HFF-Myc (cell line): ENCODE results near the gene DOCK9.

Experiments
- DNase-seq: peaks from one replicate; pipeline ENCODE4 v3.0.0-alpha.2; 2011; ENCODE audit warnings: low read depth; ENCODE audit errors: extremely low read depth
- H3K4me3 ChIP-seq: replicated peaks from 2 replicates; pipeline ENCODE4 v1.5.1; 2011; ENCODE audit warnings: low read depth, mild to moderate bottlenecking, control low read depth, low read length
- TF ChIP-seq, protein P1 (sequence below): IDR thresholded peaks from 2 replicates; pipeline ENCODE4 v1.5.1; 2012; ENCODE audit warnings: mild to moderate bottlenecking, low read depth, low read length, control low read depth; ENCODE audit errors: missing control alignments

The DOCK9 gene

DNA sequence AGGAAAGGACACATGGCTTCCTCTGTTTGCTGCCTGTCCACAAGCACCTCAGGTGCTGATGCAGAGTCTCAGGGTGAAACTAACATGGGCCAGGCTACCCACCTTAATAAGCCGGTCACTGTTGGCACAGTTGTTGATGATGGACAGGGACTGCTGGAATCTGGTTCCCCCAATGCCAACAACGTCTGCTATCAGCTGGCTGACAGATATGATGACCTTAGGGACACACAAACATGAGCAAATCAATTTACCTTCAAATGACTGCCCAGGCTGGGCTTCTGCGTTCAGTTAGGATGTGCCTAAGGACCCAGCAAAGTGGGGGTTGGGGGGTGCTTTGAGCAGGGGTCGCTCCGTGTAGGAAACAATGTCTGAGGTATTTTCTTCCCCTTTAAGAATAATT is 148.3 kb downstream of the DOCK9 start:
- DNase-seq = no peak
- TF ChIP-seq, protein P1, sequence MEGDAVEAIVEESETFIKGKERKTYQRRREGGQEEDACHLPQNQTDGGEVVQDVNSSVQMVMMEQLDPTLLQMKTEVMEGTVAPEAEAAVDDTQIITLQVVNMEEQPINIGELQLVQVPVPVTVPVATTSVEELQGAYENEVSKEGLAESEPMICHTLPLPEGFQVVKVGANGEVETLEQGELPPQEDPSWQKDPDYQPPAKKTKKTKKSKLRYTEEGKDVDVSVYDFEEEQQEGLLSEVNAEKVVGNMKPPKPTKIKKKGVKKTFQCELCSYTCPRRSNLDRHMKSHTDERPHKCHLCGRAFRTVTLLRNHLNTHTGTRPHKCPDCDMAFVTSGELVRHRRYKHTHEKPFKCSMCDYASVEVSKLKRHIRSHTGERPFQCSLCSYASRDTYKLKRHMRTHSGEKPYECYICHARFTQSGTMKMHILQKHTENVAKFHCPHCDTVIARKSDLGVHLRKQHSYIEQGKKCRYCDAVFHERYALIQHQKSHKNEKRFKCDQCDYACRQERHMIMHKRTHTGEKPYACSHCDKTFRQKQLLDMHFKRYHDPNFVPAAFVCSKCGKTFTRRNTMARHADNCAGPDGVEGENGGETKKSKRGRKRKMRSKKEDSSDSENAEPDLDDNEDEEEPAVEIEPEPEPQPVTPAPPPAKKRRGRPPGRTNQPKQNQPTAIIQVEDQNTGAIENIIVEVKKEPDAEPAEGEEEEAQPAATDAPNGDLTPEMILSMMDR = no peak
- no peak overlapping the region for H3K4me3 ChIP-seq

DNA sequence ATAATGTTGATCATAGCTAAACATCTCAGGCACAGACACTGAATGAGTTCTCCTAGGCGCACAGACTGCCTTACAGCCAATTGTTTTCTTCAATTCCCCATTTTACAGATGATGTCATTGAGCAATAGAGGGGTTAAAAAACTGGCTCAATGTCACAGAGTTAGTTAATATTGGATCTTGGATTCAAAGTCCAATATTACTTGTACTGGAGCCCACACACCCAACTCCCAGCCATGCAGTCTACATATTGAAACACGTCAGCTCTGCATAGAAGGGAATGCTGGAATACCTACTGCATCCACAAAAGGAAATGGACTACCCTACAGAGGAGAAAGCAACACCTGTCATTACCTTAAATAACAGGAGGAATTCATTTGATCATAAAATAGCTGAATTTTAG is 149.2 kb downstream of the DOCK9 start:
- H3K4me3 ChIP-seq = no peak overlapping the region
- TF ChIP-seq, protein P1 = no peak
- no peak for DNase-seq

DNA sequence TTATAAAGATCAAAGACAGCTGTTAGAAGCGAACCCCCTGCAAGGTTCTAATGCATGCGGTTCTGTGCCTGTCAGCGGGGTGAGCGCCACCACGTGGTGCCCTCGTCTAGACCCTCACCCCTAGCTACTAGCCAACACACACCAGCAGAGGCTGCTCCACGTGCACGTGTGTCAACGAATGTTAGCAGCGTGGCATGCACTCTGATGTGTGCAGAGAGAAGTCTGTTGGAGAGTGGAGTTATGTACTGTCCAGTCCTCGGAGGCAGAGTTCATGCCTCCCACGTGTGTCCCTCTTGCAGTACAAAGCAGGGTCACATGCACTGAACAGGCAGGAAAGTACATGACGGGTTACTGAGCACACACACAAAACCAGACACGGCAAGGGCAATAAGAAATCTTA is 150.4 kb downstream of the DOCK9 start:
- DNase-seq = no peak
- H3K4me3 ChIP-seq = no peak overlapping the region
- TF ChIP-seq, protein P1 = no peak

DNA sequence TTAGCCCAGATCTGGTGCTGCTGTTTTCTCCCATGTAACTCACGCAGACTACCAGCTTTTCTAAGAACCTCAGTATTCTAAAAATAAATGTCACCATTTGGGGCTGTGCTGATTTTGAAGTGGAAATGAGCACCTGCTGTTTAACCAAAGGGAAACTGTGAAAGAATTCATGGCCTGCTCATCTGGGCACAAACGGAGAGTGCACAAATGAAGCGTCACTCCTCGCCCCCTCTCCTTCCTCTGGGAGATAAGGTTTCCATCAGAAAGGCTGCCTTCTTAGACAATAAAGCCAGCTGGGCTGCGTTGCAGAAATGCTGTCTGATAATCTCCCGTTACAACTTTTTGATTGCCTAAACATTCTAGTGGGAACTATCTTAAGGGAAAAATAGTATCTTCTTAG is 151.7 kb downstream of the DOCK9 start:
- TF ChIP-seq, protein P1 = no peak
- DNase-seq = no peak
- no peak overlapping the region for H3K4me3 ChIP-seq

DNA sequence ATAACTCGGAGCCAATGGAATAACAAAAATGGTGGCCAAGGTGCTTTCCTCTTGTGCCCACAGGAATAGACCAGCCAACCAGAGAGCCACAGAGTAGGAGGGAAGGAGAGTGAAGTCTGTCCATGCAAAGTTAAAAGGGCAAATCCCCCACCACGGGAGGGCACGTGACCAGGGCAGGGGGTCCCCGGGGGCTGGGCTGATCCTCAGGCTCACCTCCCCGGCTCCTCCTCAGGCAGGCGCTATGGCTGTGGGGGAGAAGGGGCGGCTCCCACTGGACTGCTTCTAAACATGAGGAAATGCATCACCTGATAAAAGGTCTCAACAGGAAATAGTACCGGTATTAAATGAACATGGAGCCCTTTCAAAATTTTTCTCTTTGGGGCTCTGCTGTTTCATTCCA is 152.2 kb downstream of the DOCK9 start:
- no peak overlapping the region for H3K4me3 ChIP-seq
- TF ChIP-seq, protein P1 = no peak
- DNase-seq = no peak

DNA sequence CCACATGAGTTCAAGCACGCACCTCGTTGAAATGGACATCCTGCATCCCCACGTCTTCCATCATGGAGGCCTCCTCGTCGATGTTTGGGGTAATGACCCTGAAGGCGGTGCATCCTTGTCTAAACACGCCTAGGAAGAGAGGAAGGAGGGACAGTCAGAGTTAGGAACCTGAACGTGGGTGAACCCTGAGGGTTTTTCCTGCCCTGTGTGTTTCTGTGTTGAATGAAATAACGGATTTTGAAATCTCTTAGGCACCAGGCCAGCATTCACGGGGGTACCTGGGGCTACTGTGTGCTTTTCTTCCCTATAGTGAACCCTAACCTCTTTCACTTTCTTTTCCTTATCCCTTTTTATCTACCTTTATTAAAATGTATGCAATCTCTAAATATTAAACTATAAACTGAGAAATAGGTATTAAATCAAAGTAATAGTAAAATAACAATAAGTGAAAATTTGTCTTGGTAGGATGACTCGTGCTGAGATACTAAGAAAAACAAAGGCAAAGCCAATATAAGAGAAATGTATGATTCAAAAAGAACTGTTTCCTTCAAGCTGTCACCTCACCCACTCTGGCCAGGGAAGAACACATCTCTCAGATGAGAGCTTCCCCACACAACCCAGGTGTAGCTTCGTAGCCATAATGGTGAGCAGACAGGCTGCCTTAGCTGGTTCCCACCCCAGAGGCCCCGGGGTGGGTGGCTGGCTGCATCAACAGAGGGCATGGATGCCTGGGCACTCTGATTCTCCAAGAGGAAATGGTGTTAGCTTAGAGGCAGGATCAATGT is 153.3 kb downstream of the DOCK9 start:
- no peak for DNase-seq

More for the DNA sequence above, 153.3 kb downstream of the DOCK9 start:
- no peak overlapping the region for H3K4me3 ChIP-seq
- TF ChIP-seq, protein P1 = no peak
